ENCODE data around the gene PTPRG. TPM values are rescaled to one million over a fixed set of nuclear protein-coding genes. Genes with fewer than 3 reads are reported as not detected.

PTPRG gene
- total and polyA plus RNA-seq, 2 experiments from 2014 or later: 24.4 to 131 TPM

DNA sequence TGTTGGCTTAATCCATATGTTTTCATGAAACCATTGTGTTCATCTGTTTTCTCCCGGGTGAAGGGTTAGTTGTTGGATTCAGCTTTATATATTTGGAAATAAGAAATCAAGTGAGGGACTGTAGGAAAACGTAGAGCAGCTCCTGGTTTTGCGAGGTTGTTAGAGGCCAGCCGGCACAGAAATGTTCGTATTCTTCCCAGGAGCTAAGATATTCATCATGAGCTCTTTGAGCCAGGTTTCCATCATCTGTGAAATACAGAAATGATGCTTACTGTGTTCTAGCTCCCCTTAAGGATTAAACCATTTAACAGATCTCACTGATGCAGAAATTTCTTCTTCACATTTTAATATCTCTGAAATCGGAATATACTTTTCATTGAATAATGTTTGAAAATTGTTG lies 235.5 kb downstream of the PTPRG start:
- Mint-ChIP-seq H3K4me1 (peaks cover 44% of the 10 kb centered on the region), H3K27me3 (ENCODE audit: insufficient read depth, low read depth, poor library complexity) (peaks cover 2% of the 10 kb centered on the region), H3K36me3 (ENCODE audit: low read depth) (peaks cover 3% of the 10 kb centered on the region; the same call in 2 of the 3 replicates), H3K4me3 (no peak overlapping the region), H3K27ac (no peak overlapping the region), H3K9me3 (no peaks in the 10 kb centered on the region)
- H3K4me2 ChIP-seq: no peak overlapping the region
- no peaks in the 10 kb centered on the region for H3F3A ChIP-seq (replicated peaks; ENCODE audit: low read depth)
- H2AFZ ChIP-seq: no peak overlapping the region
- H3K36me3 ChIP-seq (ENCODE audit: insufficient read depth): no peaks in the 10 kb centered on the region
- H3K4me1 ChIP-seq (ENCODE audit: insufficient read depth): peaks cover 25% of the 10 kb centered on the region
- H3K27me3 ChIP-seq (ENCODE audit: insufficient read depth): no peaks in the 10 kb centered on the region
- H3K27ac ChIP-seq (ENCODE audit: low read depth): peak overlapping the region; percentile 8; the same call in 1 of the 2 replicates
- DNase-seq (ENCODE audit: low spot score) (no peak), ATAC-seq (no peak)
- no peaks in the 10 kb centered on the region for H3K9me2 ChIP-seq (ENCODE audit: insufficient read depth)
- peaks cover 99% of the 10 kb centered on the region for H3K79me2 ChIP-seq (replicated peaks; ENCODE audit: insufficient read depth)
- TF ChIP-seq ZNF114 (CRISPR knock-in tag; IDR thresholded peaks at IDR 0.05) (no peak), EZH2phosphoT487 (IDR thresholded peaks at IDR 0.05; ENCODE audit: unreplicated experiment) (no peak), EZH2 (IDR thresholded peaks at IDR 0.05; ENCODE audit: low read depth, unreplicated experiment) (no peak), ZNF331 (CRISPR knock-in tag; IDR thresholded peaks at IDR 0.05; ENCODE audit: low read depth) (no peak), STAT1 (IDR thresholded peaks at IDR 0.05; ENCODE audit: unreplicated experiment) (no peak), POLR2AphosphoS5 (IDR thresholded peaks at IDR 0.05; ENCODE audit: low read depth) (no peak), NANOG (IDR thresholded peaks at IDR 0.05; ENCODE audit: borderline replicate concordance) (no peak)
- TF ChIP-seq, protein P1, sequence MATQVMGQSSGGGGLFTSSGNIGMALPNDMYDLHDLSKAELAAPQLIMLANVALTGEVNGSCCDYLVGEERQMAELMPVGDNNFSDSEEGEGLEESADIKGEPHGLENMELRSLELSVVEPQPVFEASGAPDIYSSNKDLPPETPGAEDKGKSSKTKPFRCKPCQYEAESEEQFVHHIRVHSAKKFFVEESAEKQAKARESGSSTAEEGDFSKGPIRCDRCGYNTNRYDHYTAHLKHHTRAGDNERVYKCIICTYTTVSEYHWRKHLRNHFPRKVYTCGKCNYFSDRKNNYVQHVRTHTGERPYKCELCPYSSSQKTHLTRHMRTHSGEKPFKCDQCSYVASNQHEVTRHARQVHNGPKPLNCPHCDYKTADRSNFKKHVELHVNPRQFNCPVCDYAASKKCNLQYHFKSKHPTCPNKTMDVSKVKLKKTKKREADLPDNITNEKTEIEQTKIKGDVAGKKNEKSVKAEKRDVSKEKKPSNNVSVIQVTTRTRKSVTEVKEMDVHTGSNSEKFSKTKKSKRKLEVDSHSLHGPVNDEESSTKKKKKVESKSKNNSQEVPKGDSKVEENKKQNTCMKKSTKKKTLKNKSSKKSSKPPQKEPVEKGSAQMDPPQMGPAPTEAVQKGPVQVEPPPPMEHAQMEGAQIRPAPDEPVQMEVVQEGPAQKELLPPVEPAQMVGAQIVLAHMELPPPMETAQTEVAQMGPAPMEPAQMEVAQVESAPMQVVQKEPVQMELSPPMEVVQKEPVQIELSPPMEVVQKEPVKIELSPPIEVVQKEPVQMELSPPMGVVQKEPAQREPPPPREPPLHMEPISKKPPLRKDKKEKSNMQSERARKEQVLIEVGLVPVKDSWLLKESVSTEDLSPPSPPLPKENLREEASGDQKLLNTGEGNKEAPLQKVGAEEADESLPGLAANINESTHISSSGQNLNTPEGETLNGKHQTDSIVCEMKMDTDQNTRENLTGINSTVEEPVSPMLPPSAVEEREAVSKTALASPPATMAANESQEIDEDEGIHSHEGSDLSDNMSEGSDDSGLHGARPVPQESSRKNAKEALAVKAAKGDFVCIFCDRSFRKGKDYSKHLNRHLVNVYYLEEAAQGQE (IDR thresholded peaks at IDR 0.05; ENCODE audit: unreplicated experiment): no peak
- TF ChIP-seq, protein P2, sequence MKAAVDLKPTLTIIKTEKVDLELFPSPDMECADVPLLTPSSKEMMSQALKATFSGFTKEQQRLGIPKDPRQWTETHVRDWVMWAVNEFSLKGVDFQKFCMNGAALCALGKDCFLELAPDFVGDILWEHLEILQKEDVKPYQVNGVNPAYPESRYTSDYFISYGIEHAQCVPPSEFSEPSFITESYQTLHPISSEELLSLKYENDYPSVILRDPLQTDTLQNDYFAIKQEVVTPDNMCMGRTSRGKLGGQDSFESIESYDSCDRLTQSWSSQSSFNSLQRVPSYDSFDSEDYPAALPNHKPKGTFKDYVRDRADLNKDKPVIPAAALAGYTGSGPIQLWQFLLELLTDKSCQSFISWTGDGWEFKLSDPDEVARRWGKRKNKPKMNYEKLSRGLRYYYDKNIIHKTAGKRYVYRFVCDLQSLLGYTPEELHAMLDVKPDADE (IDR thresholded peaks at IDR 0.05): no peak
- TF ChIP-seq, protein P3, sequence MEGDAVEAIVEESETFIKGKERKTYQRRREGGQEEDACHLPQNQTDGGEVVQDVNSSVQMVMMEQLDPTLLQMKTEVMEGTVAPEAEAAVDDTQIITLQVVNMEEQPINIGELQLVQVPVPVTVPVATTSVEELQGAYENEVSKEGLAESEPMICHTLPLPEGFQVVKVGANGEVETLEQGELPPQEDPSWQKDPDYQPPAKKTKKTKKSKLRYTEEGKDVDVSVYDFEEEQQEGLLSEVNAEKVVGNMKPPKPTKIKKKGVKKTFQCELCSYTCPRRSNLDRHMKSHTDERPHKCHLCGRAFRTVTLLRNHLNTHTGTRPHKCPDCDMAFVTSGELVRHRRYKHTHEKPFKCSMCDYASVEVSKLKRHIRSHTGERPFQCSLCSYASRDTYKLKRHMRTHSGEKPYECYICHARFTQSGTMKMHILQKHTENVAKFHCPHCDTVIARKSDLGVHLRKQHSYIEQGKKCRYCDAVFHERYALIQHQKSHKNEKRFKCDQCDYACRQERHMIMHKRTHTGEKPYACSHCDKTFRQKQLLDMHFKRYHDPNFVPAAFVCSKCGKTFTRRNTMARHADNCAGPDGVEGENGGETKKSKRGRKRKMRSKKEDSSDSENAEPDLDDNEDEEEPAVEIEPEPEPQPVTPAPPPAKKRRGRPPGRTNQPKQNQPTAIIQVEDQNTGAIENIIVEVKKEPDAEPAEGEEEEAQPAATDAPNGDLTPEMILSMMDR (conservative IDR thresholded peaks at IDR 0.05; ENCODE audit: low read depth in 2 of 2): no peak
- TF ChIP-seq, protein P4, sequence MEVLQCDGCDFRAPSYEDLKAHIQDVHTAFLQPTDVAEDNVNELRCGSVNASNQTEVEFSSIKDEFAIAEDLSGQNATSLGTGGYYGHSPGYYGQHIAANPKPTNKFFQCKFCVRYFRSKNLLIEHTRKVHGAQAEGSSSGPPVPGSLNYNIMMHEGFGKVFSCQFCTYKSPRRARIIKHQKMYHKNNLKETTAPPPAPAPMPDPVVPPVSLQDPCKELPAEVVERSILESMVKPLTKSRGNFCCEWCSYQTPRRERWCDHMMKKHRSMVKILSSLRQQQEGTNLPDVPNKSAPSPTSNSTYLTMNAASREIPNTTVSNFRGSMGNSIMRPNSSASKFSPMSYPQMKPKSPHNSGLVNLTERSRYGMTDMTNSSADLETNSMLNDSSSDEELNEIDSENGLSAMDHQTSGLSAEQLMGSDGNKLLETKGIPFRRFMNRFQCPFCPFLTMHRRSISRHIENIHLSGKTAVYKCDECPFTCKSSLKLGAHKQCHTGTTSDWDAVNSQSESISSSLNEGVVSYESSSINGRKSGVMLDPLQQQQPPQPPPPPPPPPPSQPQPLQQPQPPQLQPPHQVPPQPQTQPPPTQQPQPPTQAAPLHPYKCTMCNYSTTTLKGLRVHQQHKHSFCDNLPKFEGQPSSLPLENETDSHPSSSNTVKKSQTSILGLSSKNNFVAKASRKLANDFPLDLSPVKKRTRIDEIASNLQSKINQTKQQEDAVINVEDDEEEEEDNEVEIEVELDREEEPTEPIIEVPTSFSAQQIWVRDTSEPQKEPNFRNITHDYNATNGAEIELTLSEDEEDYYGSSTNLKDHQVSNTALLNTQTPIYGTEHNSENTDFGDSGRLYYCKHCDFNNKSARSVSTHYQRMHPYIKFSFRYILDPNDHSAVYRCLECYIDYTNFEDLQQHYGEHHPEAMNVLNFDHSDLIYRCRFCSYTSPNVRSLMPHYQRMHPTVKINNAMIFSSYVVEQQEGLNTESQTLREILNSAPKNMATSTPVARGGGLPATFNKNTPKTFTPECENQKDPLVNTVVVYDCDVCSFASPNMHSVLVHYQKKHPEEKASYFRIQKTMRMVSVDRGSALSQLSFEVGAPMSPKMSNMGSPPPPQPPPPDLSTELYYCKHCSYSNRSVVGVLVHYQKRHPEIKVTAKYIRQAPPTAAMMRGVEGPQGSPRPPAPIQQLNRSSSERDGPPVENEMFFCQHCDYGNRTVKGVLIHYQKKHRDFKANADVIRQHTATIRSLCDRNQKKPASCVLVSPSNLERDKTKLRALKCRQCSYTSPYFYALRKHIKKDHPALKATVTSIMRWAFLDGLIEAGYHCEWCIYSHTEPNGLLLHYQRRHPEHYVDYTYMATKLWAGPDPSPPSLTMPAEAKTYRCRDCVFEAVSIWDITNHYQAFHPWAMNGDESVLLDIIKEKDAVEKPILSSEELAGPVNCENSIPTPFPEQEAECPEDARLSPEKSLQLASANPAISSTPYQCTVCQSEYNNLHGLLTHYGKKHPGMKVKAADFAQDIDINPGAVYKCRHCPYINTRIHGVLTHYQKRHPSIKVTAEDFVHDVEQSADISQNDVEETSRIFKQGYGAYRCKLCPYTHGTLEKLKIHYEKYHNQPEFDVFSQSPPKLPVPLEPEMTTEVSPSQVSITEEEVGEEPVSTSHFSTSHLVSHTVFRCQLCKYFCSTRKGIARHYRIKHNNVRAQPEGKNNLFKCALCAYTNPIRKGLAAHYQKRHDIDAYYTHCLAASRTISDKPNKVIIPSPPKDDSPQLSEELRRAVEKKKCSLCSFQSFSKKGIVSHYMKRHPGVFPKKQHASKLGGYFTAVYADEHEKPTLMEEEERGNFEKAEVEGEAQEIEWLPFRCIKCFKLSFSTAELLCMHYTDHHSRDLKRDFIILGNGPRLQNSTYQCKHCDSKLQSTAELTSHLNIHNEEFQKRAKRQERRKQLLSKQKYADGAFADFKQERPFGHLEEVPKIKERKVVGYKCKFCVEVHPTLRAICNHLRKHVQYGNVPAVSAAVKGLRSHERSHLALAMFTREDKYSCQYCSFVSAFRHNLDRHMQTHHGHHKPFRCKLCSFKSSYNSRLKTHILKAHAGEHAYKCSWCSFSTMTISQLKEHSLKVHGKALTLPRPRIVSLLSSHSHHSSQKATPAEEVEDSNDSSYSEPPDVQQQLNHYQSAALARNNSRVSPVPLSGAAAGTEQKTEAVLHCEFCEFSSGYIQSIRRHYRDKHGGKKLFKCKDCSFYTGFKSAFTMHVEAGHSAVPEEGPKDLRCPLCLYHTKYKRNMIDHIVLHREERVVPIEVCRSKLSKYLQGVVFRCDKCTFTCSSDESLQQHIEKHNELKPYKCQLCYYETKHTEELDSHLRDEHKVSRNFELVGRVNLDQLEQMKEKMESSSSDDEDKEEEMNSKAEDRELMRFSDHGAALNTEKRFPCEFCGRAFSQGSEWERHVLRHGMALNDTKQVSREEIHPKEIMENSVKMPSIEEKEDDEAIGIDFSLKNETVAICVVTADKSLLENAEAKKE (CRISPR knock-in tag; IDR thresholded peaks at IDR 0.05): no peak
- H4K20me1 ChIP-seq (replicated peaks; ENCODE audit: insufficient read depth): peaks cover 24% of the 10 kb centered on the region; the same call in 1 of the 2 replicates
- H3K4me3 ChIP-seq: no peak overlapping the region

Measured in GM23338 (cell line).